K562 (cell line): Measurements from ENCODE around the gene MX1. TPM values are rescaled to one million over a fixed set of nuclear protein-coding genes. Genes with fewer than 3 reads are reported as not detected.

Experiments used
- ATAC-seq: fragments of 200-7000 bp; cut with Tn5 transposase; 3 replicates; pipeline ENCODE4 v1.9.1; 2020; ENCODE audit warnings: moderate library complexity
- BruUV-seq: library from RNA; stranded (reverse); fragments of 400-500 nt; replicated peaks from 2 replicates; lab custom pipeline; 2021; lab: Mats Ljungman, UMichigan
- CTCF ChIA-PET: fragments of 300-600 bp; formaldehyde crosslinking; extraction: SDS; loops from one replicate; lab custom pipeline; 2021; ENCODE audit warnings: low intra/inter-chr PET ratio; lab: Yijun Ruan, JAX
- POLR2A ChIA-PET: fragments of 300-600, 350-650 bp; sonication (Branson Sonifier 250); formaldehyde crosslinking; extraction: SDS; loops from one replicate; lab custom pipeline; 2021; ENCODE audit warnings: antibody characterized with exemption, inconsistent platforms; lab: Yijun Ruan, JAX
- DNase-seq, 4 experiments: peaks; one replicate each; pipeline versions ENCODE4 v3.0.0 to v3.0.0-alpha.2; 2011 to 2018; ENCODE audit warnings: low spot score in 3 of 4, mixed read lengths in 3 of 4; ENCODE audit errors: extremely low read depth in 1 of 4
- FAIRE-seq: peaks from 2 replicates; lab custom pipeline; 2011; peaks lifted over from hg19 to GRCh38; lab: Jason Lieb, UNC
- H2AFZ ChIP-seq: 2 replicates; pipeline ENCODE4 v1.6.0; 2011; ENCODE audit warnings: low read depth, low read length, control low read depth, inconsistent platforms
- H3K27ac ChIP-seq: fragments of 200-600 bp; 3 replicates; pipeline ENCODE4 v1.8.0; 2011; ENCODE audit warnings: low read depth, mild to moderate bottlenecking, control low read depth, inconsistent platforms, low read length, moderate library complexity, mixed read lengths; ENCODE audit errors: extremely low read depth
- H3K27me3 ChIP-seq, 2 experiments: fragments of 300-600 bp in 1 of 2; 2 replicates in 1 of 2; 3 replicates in 1 of 2; pipeline versions ENCODE4 v1.6.0 to v1.8.0; 2011; ENCODE audit warnings: inconsistent platforms in 2 of 2, low read length in 2 of 2, mild to moderate bottlenecking in 1 of 2, mixed read lengths in 1 of 2, moderate library complexity in 1 of 2; ENCODE audit not compliant: control insufficient read depth in 2 of 2, insufficient read depth in 2 of 2
- H3K36me3 ChIP-seq: fragments of 300-600 bp; 3 replicates; pipeline ENCODE4 v1.8.0; 2011; ENCODE audit warnings: mild to moderate bottlenecking, low read length, inconsistent platforms; ENCODE audit not compliant: control insufficient read depth, insufficient read depth
- H3K4me1 ChIP-seq, 2 experiments: fragments of 200-600 bp in 1 of 2; replicated peaks in 1 of 2; 2 replicates in 1 of 2; 3 replicates in 1 of 2; pipeline versions ENCODE4 v1.5.1 to v1.8.0; 2011; ENCODE audit warnings: inconsistent platforms in 2 of 2, low read length in 2 of 2, mild to moderate bottlenecking in 1 of 2, mixed read lengths in 1 of 2, moderate library complexity in 1 of 2; ENCODE audit not compliant: control insufficient read depth in 2 of 2, insufficient read depth in 2 of 2
- H3K4me2 ChIP-seq: 2 replicates; pipeline ENCODE4 v1.6.1; 2011; ENCODE audit warnings: low read length, control low read depth, inconsistent platforms, mixed read lengths; ENCODE audit not compliant: insufficient read depth
- H3K4me3 ChIP-seq: fragments of 200-600 bp; sonication (generic), shearing (Covaris generic); 2 replicates; pipeline ENCODE4 v1.5.1; 2016; ENCODE audit warnings: control low read depth, inconsistent platforms
- H3K79me2 ChIP-seq: fragments of 200-600 bp; 3 replicates; pipeline ENCODE4 v1.8.0; 2011; ENCODE audit warnings: low read length, inconsistent platforms; ENCODE audit not compliant: control insufficient read depth, insufficient read depth
- H3K9ac ChIP-seq, 2 experiments: 2 replicates each; pipeline versions ENCODE4 v1.6.0 to v1.6.1; 2011; ENCODE audit warnings: low read depth in 2 of 2, low read length in 2 of 2, control low read depth in 1 of 2, inconsistent platforms in 1 of 2, mild to moderate bottlenecking in 1 of 2, mixed read lengths in 1 of 2; ENCODE audit not compliant: insufficient read depth in 1 of 2
- H3K9me1 ChIP-seq: one replicate; pipeline ENCODE4 v1.6.0; 2011; ENCODE audit warnings: inconsistent platforms, mild to moderate bottlenecking, low read length, moderate library complexity; ENCODE audit not compliant: control insufficient read depth, insufficient read depth
- H3K9me3 ChIP-seq: replicated peaks from 2 replicates; pipeline ENCODE4 v1.5.1; 2011; ENCODE audit warnings: low read depth, low read length, inconsistent platforms; ENCODE audit not compliant: control insufficient read depth, insufficient read depth
- H4K20me1 ChIP-seq: replicated peaks from 2 replicates; pipeline ENCODE4 v1.6.1; 2011; ENCODE audit warnings: low read length, inconsistent platforms, mixed read lengths; ENCODE audit not compliant: control insufficient read depth, insufficient read depth
- DPF2 ChIP-seq: fragments of 450-650 bp; IDR thresholded peaks from 2 replicates; pipeline ENCODE4 v1.6.1; 2016
- E2F3 ChIP-seq: fragments of 250-450 bp; sonication (Bioruptor Pico); IDR thresholded peaks from 2 replicates; pipeline ENCODE4 v1.4.0; 2020; ENCODE audit warnings: mild to moderate bottlenecking
- ESRRA ChIP-seq: fragments of 450-650 bp; IDR thresholded peaks from 2 replicates; pipeline ENCODE4 v1.6.1; 2014; ENCODE audit warnings: low read depth, mild to moderate bottlenecking, moderate library complexity, borderline replicate concordance
- POLR2A ChIP-seq: fragments of 450-650 bp; conservative IDR thresholded peaks from 2 replicates; pipeline ENCODE4 v1.6.1; 2016
- TSC22D4 ChIP-seq: fragments of 450-650 bp; IDR thresholded peaks from 2 replicates; pipeline ENCODE4 v1.6.1; 2016; ENCODE audit warnings: missing genetic modification characterization, missing biosample characterization, control low read depth
- ZNF354B ChIP-seq: fragments of 250-450 bp; sonication (Bioruptor Pico); IDR thresholded peaks from 2 replicates; pipeline ENCODE4 v1.4.0; 2020
- WGBS: fragments of 100-300 bp; shearing (Covaris generic); methylation state at CpG from one replicate; pipeline ENCODE4 v1.1.6; 2016; ENCODE audit warnings: low coverage, mixed read lengths; ENCODE audit not compliant: insufficient coverage; ENCODE audit errors: missing lambda C conversion rate; 5-methylcytosine and 5-hydroxymethylcytosine counted together
- in situ Hi-C: fragments of 300-500 bp; cut with MboI; formaldehyde crosslinking; loops from 4 replicates; pipeline ENCODE4 v1.15.0; 2018; ENCODE audit warnings: inconsistent platforms, mixed read lengths
- intact Hi-C: fragments of 100-400 bp; cut with micrococcal nuclease; formaldehyde crosslinking; loops from 2 replicates; pipeline ENCODE4 v1.14.2; 2022
- polyA plus RNA-seq, 8 experiments: library from polyadenylated mRNA; depleted of rRNA in 4 of 8; stranded (reverse) in 5 of 8; unstranded in 3 of 8; fragments of >200 nt; fragmentation: Nextera tagmentation in 2 of 8; fragmentation: Illumina TruSeq in 1 of 8; extraction: Ambion mirVana in 2 of 8; extraction: Trizol in 1 of 8; gene quantifications; 2 replicates each; pipeline versions ENCODE4 v1.2.1 to v1.2.3, GENCODE V29; 2011 to 2014; ENCODE audit warnings: inconsistent platforms in 1 of 8, missing spikeins in 1 of 8
- total RNA-seq, 7 experiments: library from RNA; depleted of rRNA in 6 of 7; stranded (reverse); fragments of >200 nt in 6 of 7; fragmentation: Illumina TruSeq in 2 of 7; extraction: Trizol in 2 of 7; gene quantifications; 2 replicates each; pipeline versions ENCODE4 v1.2.1 to v1.2.3, GENCODE V29; 2011 to 2021; ENCODE audit warnings: low replicate concordance in 1 of 7
- TF ChIP-seq, protein P1 (sequence below): fragments of 250-450 bp; sonication (Bioruptor Pico); IDR thresholded peaks from 2 replicates; pipeline ENCODE4 v1.4.0; 2020; ENCODE audit warnings: mild to moderate bottlenecking, moderate library complexity

MX1 gene
- total and polyA plus RNA-seq, 9 of the 15 experiments (the other 6 are each of a cell fraction or from before 2014, with no cell fraction given) = 0.07 to 0.51 (median 0.21) TPM; not detected in 5

DNA sequence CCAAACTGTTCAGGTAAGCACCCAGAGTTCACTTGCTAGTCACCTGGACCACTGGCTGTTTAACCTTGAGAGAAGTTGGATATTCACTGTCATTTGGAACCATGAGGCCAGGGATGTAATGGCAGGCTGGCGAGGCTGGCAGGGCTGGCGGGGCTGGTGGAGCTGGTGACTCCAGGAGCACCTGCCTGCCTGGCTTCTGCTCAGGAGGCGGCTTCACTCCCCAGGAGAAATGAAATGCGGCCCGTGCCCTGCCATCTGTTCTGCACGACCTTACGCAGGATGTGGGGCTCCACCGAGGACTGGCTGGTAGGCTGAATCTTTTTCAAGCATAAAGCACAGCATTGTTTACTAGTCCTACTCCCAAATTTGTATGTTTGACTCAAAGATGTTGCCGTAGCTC lies 22.7 kb upstream of the MX1 start:
- Histone ChIP-seq H3K79me2 (no peaks in the 10 kb centered on the region), H3K36me3 (no peaks in the 10 kb centered on the region), H3K4me1 (no peaks in the 10 kb centered on the region), H3K27ac (no peak overlapping the region), H4K20me1 (no peaks in the 10 kb centered on the region), H3K9me3 (no peaks in the 10 kb centered on the region), H3K9me1 (no peaks in the 10 kb centered on the region), H3K27me3 (peaks cover 18 to 44% of the 10 kb centered on the region in 2 experiments; a peak in 3 of 5 replicates), H3K4me3 (no peak overlapping the region), H2AFZ (no peak overlapping the region), H3K9ac (no peak overlapping the region), H3K4me2 (no peak overlapping the region)
- POLR2A ChIA-PET = interaction anchor here (1.3 kb wide), 1 partner anchor 8 kb away, joined by 3 read pairs; no protein-coding TSS in a partner anchor
- in situ Hi-C loops (no loop called here), intact Hi-C loops (no loop called here)
- BruUV-seq = no TSS peak
- 2% methylated on average over 9 of the region's 9 CpGs for WGBS
- DNase-seq (no peak), ATAC-seq (no peak), FAIRE-seq (no peak)
- TF ChIP-seq TSC22D4 (tag) = no peak
- no peak for TF ChIP-seq DPF2
- TF ChIP-seq E2F3 (CRISPR knock-in tag) = no peak
- TF ChIP-seq, protein P1, sequence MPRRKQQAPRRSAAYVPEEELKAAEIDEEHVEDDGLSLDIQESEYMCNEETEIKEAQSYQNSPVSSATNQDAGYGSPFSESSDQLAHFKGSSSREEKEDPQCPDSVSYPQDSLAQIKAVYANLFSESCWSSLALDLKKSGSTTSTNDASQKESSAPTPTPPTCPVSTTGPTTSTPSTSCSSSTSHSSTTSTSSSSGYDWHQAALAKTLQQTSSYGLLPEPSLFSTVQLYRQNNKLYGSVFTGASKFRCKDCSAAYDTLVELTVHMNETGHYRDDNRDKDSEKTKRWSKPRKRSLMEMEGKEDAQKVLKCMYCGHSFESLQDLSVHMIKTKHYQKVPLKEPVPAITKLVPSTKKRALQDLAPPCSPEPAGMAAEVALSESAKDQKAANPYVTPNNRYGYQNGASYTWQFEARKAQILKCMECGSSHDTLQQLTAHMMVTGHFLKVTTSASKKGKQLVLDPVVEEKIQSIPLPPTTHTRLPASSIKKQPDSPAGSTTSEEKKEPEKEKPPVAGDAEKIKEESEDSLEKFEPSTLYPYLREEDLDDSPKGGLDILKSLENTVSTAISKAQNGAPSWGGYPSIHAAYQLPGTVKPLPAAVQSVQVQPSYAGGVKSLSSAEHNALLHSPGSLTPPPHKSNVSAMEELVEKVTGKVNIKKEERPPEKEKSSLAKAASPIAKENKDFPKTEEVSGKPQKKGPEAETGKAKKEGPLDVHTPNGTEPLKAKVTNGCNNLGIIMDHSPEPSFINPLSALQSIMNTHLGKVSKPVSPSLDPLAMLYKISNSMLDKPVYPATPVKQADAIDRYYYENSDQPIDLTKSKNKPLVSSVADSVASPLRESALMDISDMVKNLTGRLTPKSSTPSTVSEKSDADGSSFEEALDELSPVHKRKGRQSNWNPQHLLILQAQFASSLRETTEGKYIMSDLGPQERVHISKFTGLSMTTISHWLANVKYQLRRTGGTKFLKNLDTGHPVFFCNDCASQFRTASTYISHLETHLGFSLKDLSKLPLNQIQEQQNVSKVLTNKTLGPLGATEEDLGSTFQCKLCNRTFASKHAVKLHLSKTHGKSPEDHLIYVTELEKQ = no peak
- TF ChIP-seq ESRRA = no peak
- no peak for TF ChIP-seq ZNF354B
- TF ChIP-seq POLR2A = no peak
- CTCF ChIA-PET = no interaction called here
